ENCODE measurements around the gene P4HB.

DNA sequence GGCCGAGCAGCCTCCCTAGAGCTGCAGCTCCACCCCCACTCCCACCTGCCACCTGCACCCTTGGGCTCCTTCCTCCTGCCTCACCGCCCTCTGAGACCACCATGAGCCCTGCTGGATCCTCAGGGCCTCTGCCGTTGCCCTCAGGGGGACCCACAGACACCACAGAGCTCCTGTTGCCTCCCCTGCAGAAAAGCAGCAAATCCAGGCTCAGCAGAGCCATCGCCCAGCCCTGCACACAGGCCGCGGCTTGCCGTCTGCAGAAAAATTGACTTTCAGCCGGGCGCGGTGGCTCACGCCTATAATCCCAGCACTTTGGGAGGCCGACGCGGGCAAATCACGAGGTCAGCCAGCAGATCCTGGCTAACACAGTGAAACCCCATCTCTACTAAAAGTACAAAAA, 18.5 kb downstream of the P4HB start:
- TF ChIP-seq CTCF (IDR thresholded peaks at IDR 0.05): no peak
- no peak for TF ChIP-seq POLR2A (IDR thresholded peaks at IDR 0.05)

Measured in breast epithelium (tissue), 3 donors.